ENCODE measurements around the gene DKK3. TPM values are rescaled to one million over a fixed set of nuclear protein-coding genes. Genes with fewer than 3 reads are reported as not detected.

The DKK3 gene
- total and polyA plus RNA-seq, 2 of the 13 experiments (the other 11 are each of a cell fraction or from before 2014, with no cell fraction given) = 0.09 to 0.67 TPM

DNA sequence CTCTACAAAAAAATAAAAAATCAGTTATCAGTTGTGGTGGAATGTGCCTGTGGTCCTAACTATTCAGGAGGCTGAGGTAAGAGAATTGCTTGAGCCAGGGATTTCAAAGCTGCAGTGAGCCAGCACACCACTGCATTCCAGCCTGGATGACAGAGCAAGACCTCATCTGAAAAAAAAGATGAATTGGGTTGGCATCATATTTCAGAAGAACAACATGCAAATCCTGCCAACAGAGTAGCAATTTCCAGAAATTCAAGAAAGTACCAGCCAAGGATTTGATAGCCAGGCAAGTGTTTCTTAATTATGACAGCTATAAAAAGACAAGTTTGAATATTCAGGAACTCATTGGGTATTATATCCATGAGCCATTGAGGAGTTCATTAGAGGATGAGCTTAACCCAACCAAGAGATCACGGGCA lies 91.4 kb downstream of the DKK3 start:
- Histone ChIP-seq H3K36me3 (replicated peaks in 1 of 2; ENCODE audit: control insufficient read depth in 1 of 2, insufficient read depth in 2 of 2, low read length in 2 of 2) (no peaks in the 10 kb centered on the region), H3K27me3 (ENCODE audit: control insufficient read depth in 1 of 2, insufficient read depth in 2 of 2, low read length in 2 of 2) (no peaks in the 10 kb centered on the region), H3K27ac (ENCODE audit: extremely low read length, insufficient read depth, low read length) (no peak overlapping the region), H3K9me3 (ENCODE audit: low read length) (no peaks in the 10 kb centered on the region), H3K4me1 (ENCODE audit: insufficient read depth, low read length) (no peaks in the 10 kb centered on the region), H3K79me2 (ENCODE audit: insufficient read depth, low read length) (no peaks in the 10 kb centered on the region), H3K4me2 (ENCODE audit: low read depth, low read length) (no peak overlapping the region), H3K4me3 (replicated peaks in 1 of 3; ENCODE audit: insufficient read depth in 1 of 3, low read depth in 2 of 3, low read length in 3 of 3) (no peak overlapping the region), H2AFZ (ENCODE audit: low read length) (no peak overlapping the region), H4K20me1 (ENCODE audit: insufficient read depth, low read length) (no peaks in the 10 kb centered on the region), H3K9ac (ENCODE audit: insufficient read depth, low read depth, low read length) (no peak overlapping the region)
- intact Hi-C loops (cut with micrococcal nuclease; ENCODE audit: unreplicated experiment) (no loop called here), in situ Hi-C loops (cut with HindIII; ENCODE audit: extremely low pct_ligation_motif_present, low pct_unique_long_range_greater_than_20kb) (no loop called here)
- ChIA-PET CTCF (ENCODE audit: low intra/inter-chr PET ratio, low total read pairs) (no interaction called here), POLR2A (no interaction called here)
- ATAC-seq (no peak), FAIRE-seq (no peak), DNase-seq (ENCODE audit: low spot score) (peak; percentile 2)
- TF ChIP-seq PRPF4 (IDR thresholded peaks at IDR 0.05; ENCODE audit: low read depth, low read length, poor library complexity, severe bottlenecking) (no peak), ZNF543 (CRISPR knock-in tag; IDR thresholded peaks at IDR 0.05) (no peak), ZNF749 (CRISPR knock-in tag; IDR thresholded peaks at IDR 0.05; ENCODE audit: borderline replicate concordance) (no peak)
- 100% methylated on average over 1 of the region's 1 CpG for WGBS (ENCODE audit: low lambda C conversion rate)
- BruUV-seq (replicated peaks) = no TSS peak

DNA sequence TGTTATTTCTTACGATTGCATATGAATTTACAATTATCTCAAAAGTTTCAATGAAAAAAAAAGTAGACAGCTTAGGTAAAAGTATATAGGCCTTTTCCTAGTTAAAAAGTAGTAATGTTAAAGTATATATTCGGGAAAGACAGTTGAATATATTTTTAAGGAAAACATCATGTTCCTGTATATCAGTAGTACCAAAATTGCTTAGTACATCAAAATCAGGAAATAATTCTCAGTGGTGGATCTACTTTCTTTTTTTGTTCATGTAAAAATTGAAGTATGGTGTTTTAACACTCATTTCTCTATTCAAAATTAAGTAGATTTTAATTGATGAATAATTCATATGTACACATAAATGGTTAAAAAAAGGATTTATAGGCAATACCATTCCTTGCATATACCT lies 92.8 kb downstream of the DKK3 start:
- ATAC-seq (no peak), DNase-seq (ENCODE audit: low spot score) (no peak), FAIRE-seq (no peak)
- no peaks in the 10 kb centered on the region for H4K20me1 ChIP-seq (ENCODE audit: insufficient read depth, low read length)
- no TSS peak for BruUV-seq (replicated peaks)
- H3K4me3 ChIP-seq (replicated peaks in 1 of 3; ENCODE audit: insufficient read depth in 1 of 3, low read depth in 2 of 3, low read length in 3 of 3) = no peak overlapping the region
- in situ Hi-C loops (cut with HindIII; ENCODE audit: extremely low pct_ligation_motif_present, low pct_unique_long_range_greater_than_20kb) (no loop called here), intact Hi-C loops (cut with micrococcal nuclease; ENCODE audit: unreplicated experiment) (no loop called here)
- no peaks in the 10 kb centered on the region for H3K36me3 ChIP-seq (replicated peaks in 1 of 2; ENCODE audit: control insufficient read depth in 1 of 2, insufficient read depth in 2 of 2, low read length in 2 of 2)
- no peaks in the 10 kb centered on the region for H3K27me3 ChIP-seq (ENCODE audit: control insufficient read depth in 1 of 2, insufficient read depth in 2 of 2, low read length in 2 of 2)
- TF ChIP-seq, protein P1, sequence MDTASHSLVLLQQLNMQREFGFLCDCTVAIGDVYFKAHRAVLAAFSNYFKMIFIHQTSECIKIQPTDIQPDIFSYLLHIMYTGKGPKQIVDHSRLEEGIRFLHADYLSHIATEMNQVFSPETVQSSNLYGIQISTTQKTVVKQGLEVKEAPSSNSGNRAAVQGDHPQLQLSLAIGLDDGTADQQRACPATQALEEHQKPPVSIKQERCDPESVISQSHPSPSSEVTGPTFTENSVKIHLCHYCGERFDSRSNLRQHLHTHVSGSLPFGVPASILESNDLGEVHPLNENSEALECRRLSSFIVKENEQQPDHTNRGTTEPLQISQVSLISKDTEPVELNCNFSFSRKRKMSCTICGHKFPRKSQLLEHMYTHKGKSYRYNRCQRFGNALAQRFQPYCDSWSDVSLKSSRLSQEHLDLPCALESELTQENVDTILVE (CRISPR knock-in tag; IDR thresholded peaks at IDR 0.05) = no peak
- TF ChIP-seq MAFK (conservative IDR thresholded peaks at IDR 0.05 in 1 of 2, IDR thresholded peaks at IDR 0.05 in 1 of 2; ENCODE audit: low read length in 2 of 2) = peak; percentile 24 to 53; a peak in 3 of 4 replicates
- ChIA-PET CTCF (ENCODE audit: low intra/inter-chr PET ratio, low total read pairs) (no interaction called here), POLR2A (no interaction called here)
- no peaks in the 10 kb centered on the region for H3K4me1 ChIP-seq (ENCODE audit: insufficient read depth, low read length)
- H3K9me3 ChIP-seq (ENCODE audit: low read length) = no peaks in the 10 kb centered on the region
- 94% methylated on average over 2 of the region's 2 CpGs for WGBS (ENCODE audit: low lambda C conversion rate)
- H3K27ac ChIP-seq (ENCODE audit: extremely low read length, insufficient read depth, low read length) = no peak overlapping the region
- no peak overlapping the region for H3K9ac ChIP-seq (ENCODE audit: insufficient read depth, low read depth, low read length)
- no peak overlapping the region for H3K4me2 ChIP-seq (ENCODE audit: low read depth, low read length)
- H2AFZ ChIP-seq (ENCODE audit: low read length) = no peak overlapping the region
- no peaks in the 10 kb centered on the region for H3K79me2 ChIP-seq (ENCODE audit: insufficient read depth, low read length)

All from HepG2 (cell line).